ENCODE measurements around the gene SVOP. TPM values are rescaled to one million over a fixed set of nuclear protein-coding genes. Genes with fewer than 3 reads are reported as not detected.

The SVOP gene
- total and polyA plus RNA-seq, 2 of the 8 experiments (the other 6 are each of a cell fraction or from before 2014, with no cell fraction given) = 0.06 TPM; not detected in 1

DNA sequence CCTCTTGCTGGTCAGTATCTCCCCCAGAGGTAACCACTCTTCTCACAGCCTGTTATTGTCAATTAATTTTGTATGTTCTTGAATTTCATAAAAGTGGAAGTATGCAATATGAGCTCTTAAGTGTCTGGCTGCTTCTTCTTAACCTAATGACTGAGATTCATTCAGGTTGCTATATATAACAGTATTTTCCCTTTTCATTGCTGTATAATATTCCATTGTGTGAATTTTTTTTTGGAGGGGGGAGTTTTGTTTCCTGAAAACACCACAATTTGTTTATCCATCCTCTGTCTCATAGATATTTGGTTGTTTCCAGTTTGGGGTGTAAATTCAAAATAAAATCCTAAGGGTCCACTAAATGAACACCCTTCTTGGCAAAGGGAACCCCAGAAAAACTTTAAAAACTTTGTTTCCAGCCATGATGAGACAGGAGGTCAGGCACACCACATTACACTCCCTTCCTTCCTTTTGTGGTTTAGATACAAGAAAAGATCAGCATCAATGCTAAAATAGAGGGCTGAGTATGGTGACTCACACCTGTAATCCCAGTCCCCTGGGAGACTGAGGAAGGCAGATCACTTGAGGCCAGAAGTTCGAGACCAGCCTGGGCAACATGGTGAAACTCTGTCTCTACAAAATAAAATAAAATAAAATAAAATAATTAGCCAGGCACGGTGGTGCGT lies 145.0 kb downstream of the SVOP start:
- Histone ChIP-seq H3K79me1 (ENCODE audit: low read depth, low read length) (no peaks in the 10 kb centered on the region), H3K4me2 (ENCODE audit: insufficient read depth in 1 of 2, low read depth in 2 of 2, low read length in 2 of 2) (no peak overlapping the region), H3K9me3 (ENCODE audit: insufficient read depth in 2 of 2, low read depth in 1 of 2, low read length in 1 of 2) (no peaks in the 10 kb centered on the region), H3K14ac (ENCODE audit: insufficient read length) (no peak overlapping the region), H3K36me3 (ENCODE audit: control insufficient read depth in 2 of 4, insufficient read depth in 4 of 4, low read length in 3 of 4) (no peaks in the 10 kb centered on the region), H3K9ac (replicated peaks in 1 of 4; ENCODE audit: extremely low read depth in 1 of 4, low read depth in 3 of 4, low read length in 3 of 4) (no peak overlapping the region), H4K20me1 (replicated peaks in 1 of 2; ENCODE audit: control insufficient read depth in 1 of 2, insufficient read depth in 2 of 2, low read length in 2 of 2) (no peaks in the 10 kb centered on the region), H3K4ac (replicated peaks; ENCODE audit: insufficient read length, low read depth, low read length) (no peak overlapping the region), H3K18ac (ENCODE audit: extremely low read depth, low read length) (no peak overlapping the region), H3K4me3 (ENCODE audit: extremely low read depth in 1 of 4, insufficient read depth in 2 of 4, low read depth in 3 of 4, low read length in 4 of 4) (no peak overlapping the region), H3K23ac (ENCODE audit: insufficient read length) (no peak overlapping the region), H2AFZ (ENCODE audit: low read length) (no peak overlapping the region), H4K8ac (ENCODE audit: extremely low read depth, insufficient read depth, low read length) (no peak overlapping the region), H3K56ac (replicated peaks; ENCODE audit: insufficient read length, low read depth, low read length) (no peak overlapping the region), H4K91ac (replicated peaks; ENCODE audit: insufficient read length, low read length) (no peak overlapping the region), H2BK15ac (ENCODE audit: low read length) (no peak overlapping the region), H2BK20ac (ENCODE audit: low read length) (no peak overlapping the region), H2BK12ac (ENCODE audit: low read depth, low read length) (no peak overlapping the region), H2AK5ac (ENCODE audit: low read depth, low read length) (no peak overlapping the region), H2BK120ac (replicated peaks; ENCODE audit: low read depth, low read length) (no peak overlapping the region), H3K27me3 (replicated peaks in 1 of 4; ENCODE audit: control insufficient read depth in 3 of 4, extremely low read depth in 1 of 4, insufficient read depth in 3 of 4, low read length in 3 of 4) (no peaks in the 10 kb centered on the region), H2BK5ac (ENCODE audit: low read depth, low read length) (no peak overlapping the region), H3K23me2 (ENCODE audit: low read depth, low read length) (no peaks in the 10 kb centered on the region; the same call in 1 of the 2 replicates), H3K79me2 (ENCODE audit: control insufficient read depth in 1 of 2, insufficient read depth in 2 of 2, low read length in 2 of 2) (no peaks in the 10 kb centered on the region), H3K27ac (ENCODE audit: low read depth, low read length) (no peak overlapping the region), H4K5ac (ENCODE audit: insufficient read length, low read depth, low read length) (no peak overlapping the region), H3K4me1 (replicated peaks in 1 of 4; ENCODE audit: control insufficient read depth in 3 of 4, insufficient read depth in 4 of 4, low read length in 3 of 4) (peaks cover 0 to 5% (median 4%) of the 10 kb centered on the region in 4 experiments; a peak in 4 of 7 replicates)
- WGBS, 2 experiments (ENCODE audit: extremely low coverage in 1 of 2, insufficient coverage in 1 of 2, insufficient read length in 1 of 2, insufficient replicate concordance in 2 of 2, low coverage in 1 of 2, low lambda C conversion rate in 2 of 2, missing lambda C conversion rate in 1 of 2) = 94% methylated on average over 3 of the region's 3 CpGs; no CpG with 5 or more reads in 1 of the 2 experiments
- TF ChIP-seq SIRT6 (IDR thresholded peaks at IDR 0.05; ENCODE audit: low read length) (no peak), NRF1 (IDR thresholded peaks at IDR 0.05; ENCODE audit: low read depth, low read length) (no peak), CHD1 (IDR thresholded peaks at IDR 0.05; ENCODE audit: low read depth, low read length) (no peak), RXRA (IDR thresholded peaks at IDR 0.05; ENCODE audit: insufficient read depth, low read depth, low read length) (no peak), KDM1A (IDR thresholded peaks at IDR 0.05; ENCODE audit: borderline replicate concordance, low read length) (peak; percentile 85), TAF1 (IDR thresholded peaks at IDR 0.05; ENCODE audit: low read depth, low read length) (no peak), CREB1 (IDR thresholded peaks at IDR 0.05) (no peak)
- ChIA-PET POLR2A (ENCODE audit: partially characterized antibody) (no interaction called here), CTCF (ENCODE audit: partially characterized antibody) (interaction anchor here (0.6 to 2.4 kb wide), 4 partner anchors 17 to 541 kb away, joined by 3 to 6 read pairs (median 4); no protein-coding TSS in a partner anchor)
- FAIRE-seq (no peak), DNase-seq (ENCODE audit: low read depth in 1 of 2, low spot score in 2 of 2) (no peak)
